HCT116 (cell line): ENCODE measurements around the gene WSB1. TPM values are rescaled to one million over a fixed set of nuclear protein-coding genes. Genes with fewer than 3 reads are reported as not detected.

Experiments used
- ATAC-seq: fragments of 200-7000 bp; cut with Tn5 transposase; 2 replicates; pipeline ENCODE4 v1.9.1; 2020; ENCODE audit warnings: mild to moderate bottlenecking, moderate library complexity
- BruUV-seq: library from RNA; stranded (reverse); fragments of 400-500 nt; replicated peaks from 2 replicates; lab custom pipeline; 2021; lab: Mats Ljungman, UMichigan
- CTCF ChIA-PET: fragments of 300-600 bp; sonication (Branson Sonifier 250); formaldehyde crosslinking; loops from one replicate; lab custom pipeline; 2021; ENCODE audit warnings: antibody characterized with exemption; lab: Charles Lee
- POLR2A ChIA-PET: fragments of 300-600, 350-600 bp; sonication (Branson Sonifier 250); formaldehyde crosslinking; loops from one replicate; lab custom pipeline; 2021; ENCODE audit warnings: antibody characterized with exemption; lab: Charles Lee
- RAD21 ChIA-PET, 2 experiments: fragments of 300-600 bp; sonication (Branson Sonifier 250); formaldehyde crosslinking; loops; one replicate each; lab custom pipeline; 2023; ENCODE audit warnings: low total read pairs in 2 of 2; ENCODE audit not compliant: uncharacterized antibody in 2 of 2, unreplicated experiment in 2 of 2, low non-redundant PET in 1 of 2; lab: Charles Lee
- DNase-seq: peaks from one replicate; pipeline ENCODE4 v3.0.0-alpha.2; 2010; ENCODE audit warnings: low read depth, low spot score
- H2AFZ ChIP-seq: fragments of 200-600 bp; shearing (Covaris generic), sonication (generic); 2 replicates; pipeline ENCODE4 v1.6.1; 2017; ENCODE audit warnings: low read depth, mixed run types, mixed read lengths, antibody characterized with exemption, low read length; ENCODE audit not compliant: poor library complexity, severe bottlenecking
- H3K27ac ChIP-seq: 2 replicates; pipeline ENCODE4 v1.5.1; 2012; ENCODE audit warnings: low read depth, low read length
- H3K27me3 ChIP-seq: fragments of 200-600 bp; sonication (generic); 2 replicates; pipeline ENCODE4 v1.6.1; 2016; ENCODE audit warnings: mixed run types, low read length, mixed read lengths; ENCODE audit not compliant: insufficient read depth
- H3K36me3 ChIP-seq, 2 experiments: fragments of 200-500 bp in 1 of 2; fragments of 200-600 bp in 1 of 2; sonication (Bioruptor generic) in 1 of 2; sonication (generic) in 1 of 2; 2 replicates each; pipeline versions ENCODE4 v1.5.1 to v1.6.1; 2014 to 2016; ENCODE audit warnings: low read length in 2 of 2, inconsistent platforms in 1 of 2, mixed read lengths in 1 of 2, mixed run types in 1 of 2; ENCODE audit not compliant: insufficient read depth in 2 of 2, control insufficient read depth in 1 of 2
- H3K4me1 ChIP-seq, 2 experiments: fragments of 200-600 bp in 1 of 2; sonication (generic) in 1 of 2; 2 replicates each; pipeline versions ENCODE4 v1.5.1 to v1.6.1; 2012 to 2017; ENCODE audit warnings: low read length in 2 of 2, inconsistent platforms in 1 of 2, mild to moderate bottlenecking in 1 of 2, mixed read lengths in 1 of 2, mixed run types in 1 of 2, moderate library complexity in 1 of 2; ENCODE audit not compliant: insufficient read depth in 2 of 2, control insufficient read depth in 1 of 2
- H3K4me2 ChIP-seq: fragments of 200-600 bp; sonication (generic); 2 replicates; pipeline ENCODE4 v1.6.1; 2017; ENCODE audit warnings: mixed run types, low read length, mixed read lengths
- H3K4me3 ChIP-seq, 2 experiments: fragments of 200-600 bp in 1 of 2; sonication (generic) in 1 of 2; replicated peaks in 1 of 2; 2 replicates each; pipeline ENCODE4 v1.5.1; 2011 to 2016; ENCODE audit warnings: low read length in 2 of 2, control low read depth in 1 of 2, low read depth in 1 of 2, mild to moderate bottlenecking in 1 of 2, mixed read lengths in 1 of 2, mixed run types in 1 of 2
- H3K79me2 ChIP-seq: fragments of 200-600 bp; sonication (generic); 2 replicates; pipeline ENCODE4 v1.6.1; 2017; ENCODE audit warnings: mild to moderate bottlenecking, mixed run types, low read length, moderate library complexity, mixed read lengths; ENCODE audit not compliant: insufficient read depth
- H3K9ac ChIP-seq: fragments of 200-600 bp; sonication (generic); 2 replicates; pipeline ENCODE4 v1.6.1; 2016; ENCODE audit warnings: low read length, mixed read lengths
- H3K9me2 ChIP-seq: fragments of 200-600 bp; sonication (generic), shearing (Covaris generic); 2 replicates; pipeline ENCODE4 v1.6.1; 2017; ENCODE audit warnings: mixed run types, mild to moderate bottlenecking, moderate library complexity; ENCODE audit not compliant: insufficient read depth
- H3K9me3 ChIP-seq, 2 experiments: fragments of 200-500 bp in 1 of 2; fragments of 200-600 bp in 1 of 2; sonication (Bioruptor generic) in 1 of 2; sonication (generic) in 1 of 2; 2 replicates each; pipeline ENCODE4 v1.6.1; 2014 to 2017; ENCODE audit warnings: low read length in 2 of 2, mixed read lengths in 2 of 2, inconsistent platforms in 1 of 2, low read depth in 1 of 2, mild to moderate bottlenecking in 1 of 2, mixed run types in 1 of 2, moderate library complexity in 1 of 2; ENCODE audit not compliant: control insufficient read depth in 1 of 2, insufficient read depth in 1 of 2
- H4K20me1 ChIP-seq: fragments of 200-600 bp; sonication (generic), shearing (Covaris generic); 2 replicates; pipeline ENCODE4 v1.6.1; 2017; ENCODE audit warnings: mixed run types, mild to moderate bottlenecking, moderate library complexity; ENCODE audit not compliant: insufficient read depth
- CEBPB ChIP-seq: IDR thresholded peaks from 2 replicates; pipeline ENCODE4 v1.6.1; 2012; ENCODE audit warnings: low read depth
- EZH2 ChIP-seq: fragments of 200-600 bp; sonication (generic); IDR thresholded peaks from 2 replicates; pipeline ENCODE4 v1.6.1; 2017; ENCODE audit warnings: antibody characterized with exemption, mixed run types
- POLR2AphosphoS5 ChIP-seq: IDR thresholded peaks from 2 replicates; pipeline ENCODE4 v1.6.1; 2011; ENCODE audit warnings: mild to moderate bottlenecking, low read depth, low read length, moderate library complexity
- SIN3A ChIP-seq: IDR thresholded peaks from 2 replicates; pipeline ENCODE4 v1.6.1; 2012; ENCODE audit warnings: low read depth
- intact Hi-C: fragments of 100-400 bp; cut with micrococcal nuclease; formaldehyde crosslinking; loops from 2 replicates; pipeline ENCODE4 v1.10.0; 2022
- total RNA-seq: library from RNA; stranded (reverse); gene quantifications from one replicate; pipeline ENCODE4 v1.2.1, GENCODE V29; 2021; ENCODE audit not compliant: unreplicated experiment
- TF ChIP-seq, protein P1 (sequence below): IDR thresholded peaks from 2 replicates; pipeline ENCODE4 v1.6.1; 2011; ENCODE audit warnings: mild to moderate bottlenecking, low read length, moderate library complexity; ENCODE audit not compliant: insufficient replicate concordance; ENCODE audit errors: extremely low read depth
- TF ChIP-seq, protein P2 (sequence below): IDR thresholded peaks from 2 replicates; pipeline ENCODE4 v1.6.1; 2012

The WSB1 gene
- total RNA-seq, 1 experiment from 2014 or later: 88.0 TPM

DNA sequence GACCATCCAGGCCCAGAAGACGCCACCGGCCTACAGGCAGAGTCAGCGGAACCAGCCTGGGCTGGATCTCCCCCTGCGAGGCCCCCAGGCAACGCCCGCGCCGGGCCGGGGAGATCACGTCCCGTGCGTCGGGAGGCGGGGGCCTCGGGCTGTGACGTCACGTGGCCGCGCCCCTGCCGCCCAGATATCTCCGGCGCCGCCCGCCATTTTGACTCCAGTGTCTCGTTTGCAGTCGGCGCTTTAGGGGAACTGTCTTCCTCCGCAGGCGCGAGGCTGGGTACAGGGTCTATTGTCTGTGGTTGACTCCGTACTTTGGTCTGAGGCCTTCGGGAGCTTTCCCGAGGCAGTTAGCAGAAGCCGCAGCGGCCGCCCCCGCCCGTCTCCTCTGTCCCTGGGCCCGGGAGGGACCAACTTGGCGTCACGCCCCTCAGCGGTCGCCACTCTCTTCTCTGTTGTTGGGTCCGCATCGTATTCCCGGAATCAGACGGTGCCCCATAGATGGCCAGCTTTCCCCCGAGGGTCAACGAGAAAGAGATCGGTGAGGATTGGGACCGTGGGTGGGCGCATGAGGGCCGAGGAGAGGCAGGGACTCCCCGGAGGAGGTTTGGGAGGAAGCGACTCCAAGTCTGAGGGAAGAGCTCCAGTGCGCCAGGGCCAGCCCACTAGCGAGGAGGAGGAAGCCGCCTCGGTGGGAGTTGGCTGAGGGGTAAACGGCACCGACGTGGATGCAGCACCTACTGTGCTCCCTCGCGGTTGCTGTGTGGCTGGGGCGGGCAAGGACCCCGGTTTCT is at the start of gene WSB1 (continued):
- TF ChIP-seq, protein P1, sequence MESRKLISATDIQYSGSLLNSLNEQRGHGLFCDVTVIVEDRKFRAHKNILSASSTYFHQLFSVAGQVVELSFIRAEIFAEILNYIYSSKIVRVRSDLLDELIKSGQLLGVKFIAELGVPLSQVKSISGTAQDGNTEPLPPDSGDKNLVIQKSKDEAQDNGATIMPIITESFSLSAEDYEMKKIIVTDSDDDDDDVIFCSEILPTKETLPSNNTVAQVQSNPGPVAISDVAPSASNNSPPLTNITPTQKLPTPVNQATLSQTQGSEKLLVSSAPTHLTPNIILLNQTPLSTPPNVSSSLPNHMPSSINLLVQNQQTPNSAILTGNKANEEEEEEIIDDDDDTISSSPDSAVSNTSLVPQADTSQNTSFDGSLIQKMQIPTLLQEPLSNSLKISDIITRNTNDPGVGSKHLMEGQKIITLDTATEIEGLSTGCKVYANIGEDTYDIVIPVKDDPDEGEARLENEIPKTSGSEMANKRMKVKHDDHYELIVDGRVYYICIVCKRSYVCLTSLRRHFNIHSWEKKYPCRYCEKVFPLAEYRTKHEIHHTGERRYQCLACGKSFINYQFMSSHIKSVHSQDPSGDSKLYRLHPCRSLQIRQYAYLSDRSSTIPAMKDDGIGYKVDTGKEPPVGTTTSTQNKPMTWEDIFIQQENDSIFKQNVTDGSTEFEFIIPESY: peak; percentile 69
- TF ChIP-seq SIN3A (peak; percentile 88), EZH2 (no peak), POLR2AphosphoS5 (peak; percentile 99)

DNA sequence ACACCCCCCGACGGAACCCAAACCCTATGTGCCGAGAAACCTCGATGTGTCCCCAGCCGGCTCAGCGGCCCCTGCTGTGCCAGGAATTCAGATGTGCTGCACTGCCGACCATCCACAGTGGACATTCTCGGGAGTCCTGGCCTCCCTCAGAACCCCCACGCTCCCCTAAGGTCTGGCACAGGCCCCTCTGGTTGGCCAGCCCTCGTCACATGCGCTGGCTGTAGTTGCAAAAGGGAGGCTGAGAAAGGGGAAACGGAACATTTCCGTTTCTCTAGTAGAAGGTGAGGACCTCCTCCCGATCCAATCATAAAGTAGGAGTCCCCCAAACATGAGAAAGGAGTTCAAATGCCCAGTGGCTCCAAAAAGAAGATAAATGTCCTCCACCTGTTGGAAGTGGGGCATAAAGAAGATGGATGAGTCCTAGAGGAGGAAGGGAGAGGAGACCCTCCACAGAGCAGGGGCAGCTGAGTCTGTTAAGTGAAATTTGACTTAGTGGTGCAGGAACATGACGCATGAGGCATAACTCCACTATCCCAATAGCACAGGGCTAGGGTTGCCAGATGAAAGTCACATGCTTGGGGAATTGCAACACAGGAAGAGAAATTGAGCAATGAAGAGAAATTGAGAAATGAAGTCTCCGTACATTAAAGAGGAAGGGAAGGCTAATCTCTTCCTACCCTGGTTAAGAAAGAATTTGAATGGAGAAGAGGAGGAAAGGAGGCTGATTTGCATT is 49.3 kb upstream of the WSB1 start:
- POLR2A ChIA-PET: interaction anchor here (0.7 to 1.0 kb wide), 2 partner anchors 47 to 88 kb away, joined by 3 read pairs; no protein-coding TSS in a partner anchor
- no TSS peak for BruUV-seq
- Histone ChIP-seq H2AFZ (peak overlapping the region; percentile 97), H3K27ac (no peak overlapping the region), H3K9me2 (no peaks in the 10 kb centered on the region), H3K9me3 (no peaks in the 10 kb centered on the region), H4K20me1 (no peaks in the 10 kb centered on the region), H3K79me2 (no peaks in the 10 kb centered on the region), H3K36me3 (no peaks in the 10 kb centered on the region), H3K4me2 (peak overlapping the region; percentile 53), H3K27me3 (no peaks in the 10 kb centered on the region), H3K4me1 (peaks cover 22 to 39% of the 10 kb centered on the region in 2 experiments), H3K4me3 (0 out of 4 replicates have a peak overlapping the region, but pooled peaks of 1 of the 2 experiments have one; percentile 1), H3K9ac (no peak overlapping the region)
- intact Hi-C loops: loop anchor here (1.0 to 5.0 kb wide), 4 partner anchors 48 to 408 kb away; partner anchors contain the start of gene WSB1
- ATAC-seq (peak; percentile 5; the same call in 1 of the 2 replicates), DNase-seq (no peak)
- CTCF ChIA-PET: interaction anchor here (1.0 to 2.5 kb wide), 8 partner anchors 9 to 357 kb away, joined by 3 to 18 read pairs (median 5); no protein-coding TSS in a partner anchor
- TF ChIP-seq, protein P2, sequence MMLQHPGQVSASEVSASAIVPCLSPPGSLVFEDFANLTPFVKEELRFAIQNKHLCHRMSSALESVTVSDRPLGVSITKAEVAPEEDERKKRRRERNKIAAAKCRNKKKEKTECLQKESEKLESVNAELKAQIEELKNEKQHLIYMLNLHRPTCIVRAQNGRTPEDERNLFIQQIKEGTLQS: no peak
- TF ChIP-seq EZH2 (no peak), CEBPB (peak; percentile 26; the same call in 1 of the 2 replicates)
- RAD21 ChIA-PET: interaction anchor here (1.0 to 1.6 kb wide), 4 partner anchors 8 to 356 kb away, joined by 3 to 6 read pairs (median 5); no protein-coding TSS in a partner anchor
